ENCODE measurements around the gene GNG3. TPM values are rescaled to one million over a fixed set of nuclear protein-coding genes. Genes with fewer than 3 reads are reported as not detected.
A peak's percentile ranks its signal among the peaks of the same experiment; 100 is the strongest.

The GNG3 gene
- total and polyA plus RNA-seq, 2 of the 8 experiments (the other 6 are each of a cell fraction or from before 2014, with no cell fraction given): 4.9 to 12.1 TPM

GRCh38 chr11:62665075-62665598, 42.3 kb upstream of the GNG3 start, which contains the start of the genes C11orf98 and CSKMT (continued):
- TF ChIP-seq CHD2 (IDR thresholded peaks at IDR 0.05; ENCODE audit: low read length) (peak; percentile 72), NRF1 (IDR thresholded peaks at IDR 0.05; ENCODE audit: low read depth, low read length) (no peak), MAX (IDR thresholded peaks at IDR 0.05) (peak; percentile 4; the same call in 1 of the 2 replicates), MAFK (IDR thresholded peaks at IDR 0.05; ENCODE audit: low read depth, low read length) (no peak), JUN (IDR thresholded peaks at IDR 0.05; ENCODE audit: low read depth, low read length) (no peak), YY1 (IDR thresholded peaks at IDR 0.05; ENCODE audit: low read depth, low read length) (no peak; the same call in 1 of the 2 replicates), ZNF274 (IDR thresholded peaks at IDR 0.05; ENCODE audit: borderline replicate concordance, extremely low read depth, low read length) (no peak), GTF2F1 (IDR thresholded peaks at IDR 0.05; ENCODE audit: borderline replicate concordance, low read depth, low read length) (peak; percentile 98), SP2 (IDR thresholded peaks at IDR 0.05; ENCODE audit: low read length) (no peak), EGR1 (IDR thresholded peaks at IDR 0.05; ENCODE audit: borderline replicate concordance, low read depth, low read length) (peak; percentile 68), POLR2AphosphoS5 (IDR thresholded peaks at IDR 0.05; ENCODE audit: low read depth, low read length) (peak; percentile 99), SUZ12 (IDR thresholded peaks at IDR 0.05; ENCODE audit: low read length) (no peak), RAD21 (IDR thresholded peaks at IDR 0.05 in 1 of 2, conservative IDR thresholded peaks at IDR 0.05 in 1 of 2; ENCODE audit: low read depth in 2 of 2, low read length in 2 of 2) (no peak; a peak in 1 of 4 replicates), CBX8 (IDR thresholded peaks at IDR 0.05; ENCODE audit: borderline replicate concordance, low read depth, low read length) (no peak), CTBP2 (IDR thresholded peaks at IDR 0.05; ENCODE audit: borderline replicate concordance, insufficient read depth, insufficient read length, low read length) (no peak), BCL11A (IDR thresholded peaks at IDR 0.05; ENCODE audit: low read depth in 2 of 2, low read length in 2 of 2) (no peak), CHD1 (IDR thresholded peaks at IDR 0.05; ENCODE audit: low read depth, low read length) (no peak), TBP (IDR thresholded peaks at IDR 0.05; ENCODE audit: low read depth, low read length) (peak; percentile 98), ATF3 (IDR thresholded peaks at IDR 0.05; ENCODE audit: insufficient read depth, low read depth, low read length) (no peak), PHF8 (conservative IDR thresholded peaks at IDR 0.05; ENCODE audit: low read depth, low read length) (peak; percentile 85), USF2 (IDR thresholded peaks at IDR 0.05; ENCODE audit: low read length) (peak; percentile 33; the same call in 1 of the 2 replicates), RBBP5 (IDR thresholded peaks at IDR 0.05; ENCODE audit: borderline replicate concordance, low read depth, low read length) (no peak)
